Measurements from ENCODE around the gene ISM2.

The ISM2 gene

GRCh38 chr14:77455966-77456640, 42.5 kb downstream of the ISM2 start:
- in situ Hi-C loops (cut with MboI; ENCODE audit: low pct_unique_long_range_greater_than_20kb, low sequenced_read_pairs, unreplicated experiment), result no loop called here
- no peak for TF ChIP-seq CTCF (IDR thresholded peaks at IDR 0.05; ENCODE audit: extremely low read depth, insufficient read depth, missing control alignments)

GRCh38 chr14:77442196-77442595, 56.4 kb downstream of the ISM2 start:
- in situ Hi-C loops (cut with MboI; ENCODE audit: low pct_unique_long_range_greater_than_20kb, low sequenced_read_pairs, unreplicated experiment), result no loop called here
- no peak for DNase-seq (ENCODE audit: low spot score)
- TF ChIP-seq CTCF (IDR thresholded peaks at IDR 0.05; ENCODE audit: extremely low read depth, insufficient read depth, missing control alignments), result no peak

More at GRCh38 chr14:77455966-77456640, 42.5 kb downstream of the ISM2 start:
- DNase-seq (ENCODE audit: low spot score), result no peak

- TF ChIP-seq CTCF (IDR thresholded peaks at IDR 0.05; ENCODE audit: extremely low read depth, insufficient read depth, missing control alignments), result no peak
- DNase-seq (ENCODE audit: low spot score), result no peak
- in situ Hi-C loops (cut with MboI; ENCODE audit: low pct_unique_long_range_greater_than_20kb, low sequenced_read_pairs, unreplicated experiment), result no loop called here
These were observed 58.8 kb downstream of the ISM2 start for GRCh38 chr14:77439861-77440260.

GRCh38 chr14:77438596-77438995, 60.0 kb downstream of the ISM2 start:
- DNase-seq (ENCODE audit: low spot score), result no peak
- no peak for TF ChIP-seq CTCF (IDR thresholded peaks at IDR 0.05; ENCODE audit: extremely low read depth, insufficient read depth, missing control alignments)

GRCh38 chr14:77436042-77436441, 62.6 kb downstream of the ISM2 start:
- in situ Hi-C loops (cut with MboI; ENCODE audit: low pct_unique_long_range_greater_than_20kb, low sequenced_read_pairs, unreplicated experiment), result no loop called here
- TF ChIP-seq CTCF (IDR thresholded peaks at IDR 0.05; ENCODE audit: extremely low read depth, insufficient read depth, missing control alignments), result no peak
- no peak for DNase-seq (ENCODE audit: low spot score)

More at GRCh38 chr14:77438596-77438995, 60.0 kb downstream of the ISM2 start:
- in situ Hi-C loops (cut with MboI; ENCODE audit: low pct_unique_long_range_greater_than_20kb, low sequenced_read_pairs, unreplicated experiment), result no loop called here

- in situ Hi-C loops (cut with MboI; ENCODE audit: low pct_unique_long_range_greater_than_20kb, low sequenced_read_pairs, unreplicated experiment), result no loop called here
These were observed 72.2 kb downstream of the ISM2 start for GRCh38 chr14:77426396-77426795.

More at GRCh38 chr14:77426396-77426795, 72.2 kb downstream of the ISM2 start:
- no peak for DNase-seq (ENCODE audit: low spot score)
- TF ChIP-seq CTCF (IDR thresholded peaks at IDR 0.05; ENCODE audit: extremely low read depth, insufficient read depth, missing control alignments), result no peak
